HG03175 (cell line): ENCODE measurements around the gene NECTIN2.
"Not testable (repeated sequence)": the region's sequence is repeated elsewhere in the genome, so short reads cannot be mapped to it uniquely, and the experiment has no call there.

Experiments used
- ATAC-seq: cut with Tn5 transposase; IDR thresholded peaks from one replicate; pipeline ENCODE4 v1.9.1; 2021; ENCODE audit warnings: mild to moderate bottlenecking, moderate library complexity; ENCODE audit not compliant: unreplicated experiment

Gene NECTIN2

DNA sequence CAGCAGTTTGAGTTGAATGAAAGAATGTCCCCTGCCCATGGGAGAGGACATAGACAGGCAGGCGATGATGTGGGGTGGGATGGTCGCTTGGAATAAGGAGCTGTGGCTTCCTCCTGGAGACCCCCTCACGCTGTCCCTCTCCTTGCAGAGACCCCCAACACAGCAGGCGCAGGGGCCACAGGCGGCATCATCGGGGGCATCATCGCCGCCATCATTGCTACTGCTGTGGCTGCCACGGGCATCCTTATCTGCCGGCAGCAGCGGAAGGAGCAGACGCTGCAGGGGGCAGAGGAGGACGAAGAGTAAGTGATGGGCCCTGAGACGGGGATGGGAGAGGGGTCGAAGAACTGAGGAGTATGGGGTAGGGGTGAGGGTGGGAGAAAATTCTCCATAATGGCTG lies 36.0 kb downstream of the NECTIN2 start:
- no peak for ATAC-seq

DNA sequence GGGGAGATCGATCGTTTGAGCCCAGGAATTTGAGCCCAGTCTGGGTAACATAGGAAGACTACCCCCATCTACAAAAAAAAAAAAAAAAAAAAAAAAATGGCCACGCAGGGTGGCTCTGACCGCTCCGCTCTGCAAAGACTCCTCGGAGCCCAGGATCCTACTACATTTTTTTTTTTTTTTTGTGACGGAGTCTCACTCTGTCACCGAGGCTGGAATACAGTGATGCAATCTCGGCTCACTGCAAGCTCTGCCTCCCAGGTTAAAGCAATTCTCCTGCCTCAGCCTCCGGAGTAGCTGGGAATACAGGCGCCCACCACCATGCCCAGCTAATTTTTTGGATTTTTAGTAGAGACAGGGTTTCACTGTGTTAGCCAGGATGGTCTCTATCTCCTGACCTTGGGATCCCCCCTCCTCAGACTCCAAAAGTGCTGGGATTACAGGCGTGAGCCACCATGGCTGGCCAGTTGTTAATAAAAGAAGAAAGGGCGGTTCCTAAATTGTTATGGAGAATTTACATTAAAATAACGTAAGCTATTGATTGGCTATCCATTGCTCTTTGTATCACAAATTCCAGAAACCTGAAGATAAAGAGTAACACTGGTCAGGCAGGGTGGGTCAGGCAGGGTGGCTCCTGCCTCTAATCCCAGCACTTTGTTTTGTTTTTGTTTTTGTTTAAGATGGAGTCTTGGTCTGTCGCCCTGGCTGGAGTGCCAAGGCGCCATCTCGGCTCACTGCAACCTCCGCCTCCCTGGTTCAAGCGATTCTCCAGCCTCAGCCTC lies 36.7 kb downstream of the NECTIN2 start:
- ATAC-seq = not testable (repeated sequence)

DNA sequence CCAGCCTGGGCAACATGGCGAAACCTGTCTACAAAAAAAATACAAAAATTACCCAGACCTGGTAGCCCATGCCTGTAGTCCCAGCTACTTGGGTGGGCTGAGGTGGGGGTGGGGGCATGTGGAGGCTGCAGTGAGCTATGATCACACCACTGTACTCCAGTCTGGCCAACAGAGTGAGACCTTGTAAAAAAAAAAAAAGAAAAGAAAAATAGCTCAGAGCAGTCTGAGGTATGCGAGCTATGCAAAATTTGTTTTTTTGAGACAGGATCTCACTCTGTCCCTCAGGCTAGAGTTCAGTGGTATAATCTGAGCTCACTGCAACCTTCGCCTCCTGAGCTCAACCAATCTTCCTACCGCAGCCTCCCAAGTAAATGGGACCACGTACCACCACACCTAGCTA lies 37.8 kb downstream of the NECTIN2 start:
- no peak for ATAC-seq

DNA sequence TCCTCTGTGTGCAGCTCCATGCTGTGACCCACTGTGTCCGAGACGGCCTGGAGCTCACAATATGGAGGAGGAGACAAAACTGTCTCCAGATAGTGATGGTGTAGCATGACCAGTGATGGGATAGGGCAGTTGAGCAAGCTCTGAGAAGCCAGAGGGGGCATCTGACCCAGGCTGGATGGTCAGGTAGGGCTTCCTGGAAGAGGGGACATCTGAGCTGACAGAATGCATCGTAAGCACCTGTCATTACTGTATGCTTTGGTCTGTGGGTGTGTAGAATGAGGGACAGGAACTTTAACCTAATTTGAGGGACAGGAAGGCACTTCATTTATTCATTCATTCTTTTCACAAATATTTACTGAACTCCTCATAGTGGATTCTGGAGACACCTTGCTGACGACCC lies 38.5 kb downstream of the NECTIN2 start:
- ATAC-seq = no peak

DNA sequence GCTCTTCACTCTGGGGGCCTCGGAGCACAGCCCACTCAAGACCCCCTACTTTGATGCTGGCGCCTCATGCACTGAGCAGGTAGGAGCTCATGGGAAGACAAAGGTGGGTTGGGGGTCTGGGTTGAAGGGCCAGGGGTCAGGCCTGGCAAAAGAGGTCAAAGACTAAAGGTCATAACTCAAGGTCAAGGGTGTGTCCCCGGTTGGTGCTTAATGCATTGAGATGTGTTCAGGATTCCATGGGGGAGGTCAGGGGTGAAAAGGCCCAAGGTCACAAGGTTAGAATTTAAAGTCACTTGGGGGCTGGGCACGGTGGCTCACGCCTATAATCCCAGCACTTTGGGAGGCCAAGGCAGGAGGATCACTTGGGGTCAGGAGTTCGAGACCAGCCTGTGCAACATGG lies 40.0 kb downstream of the NECTIN2 start:
- ATAC-seq = no peak

DNA sequence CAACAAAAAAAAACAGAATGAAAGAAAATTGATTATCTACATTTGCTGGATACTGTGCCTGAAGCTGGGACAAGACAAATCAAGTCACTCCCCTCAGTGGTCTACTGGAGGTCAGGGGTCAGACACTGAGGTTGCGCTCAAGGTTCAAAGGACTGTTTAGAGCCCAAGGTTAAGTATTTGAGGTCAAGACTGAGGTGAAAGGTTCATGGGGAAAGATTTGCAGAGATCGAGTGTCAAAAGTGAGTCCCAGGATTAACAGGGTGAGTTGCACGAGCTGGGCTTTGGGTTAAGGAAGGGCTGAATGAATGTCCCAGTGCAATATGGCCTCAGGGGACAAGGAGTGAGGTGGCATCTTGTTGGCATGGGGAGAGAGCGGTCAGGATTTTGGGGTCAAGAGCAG lies 41.6 kb downstream of the NECTIN2 start:
- ATAC-seq = no peak

DNA sequence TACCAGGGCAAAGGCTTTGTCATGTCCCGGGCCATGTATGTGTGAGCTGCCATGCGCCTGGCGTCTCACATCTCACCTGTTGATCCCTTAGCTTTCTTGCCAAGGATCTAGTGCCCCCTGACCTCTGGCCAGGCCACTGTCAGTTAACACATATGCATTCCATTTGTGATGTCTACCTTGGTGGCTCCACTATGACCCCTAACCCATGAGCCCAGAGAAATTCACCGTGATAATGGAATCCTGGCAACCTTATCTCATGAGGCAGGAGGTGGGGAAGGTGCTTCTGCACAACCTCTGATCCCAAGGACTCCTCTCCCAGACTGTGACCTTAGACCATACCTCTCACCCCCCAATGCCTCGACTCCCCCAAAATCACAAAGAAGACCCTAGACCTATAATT lies 42.2 kb downstream of the NECTIN2 start:
- not testable (repeated sequence) for ATAC-seq

DNA sequence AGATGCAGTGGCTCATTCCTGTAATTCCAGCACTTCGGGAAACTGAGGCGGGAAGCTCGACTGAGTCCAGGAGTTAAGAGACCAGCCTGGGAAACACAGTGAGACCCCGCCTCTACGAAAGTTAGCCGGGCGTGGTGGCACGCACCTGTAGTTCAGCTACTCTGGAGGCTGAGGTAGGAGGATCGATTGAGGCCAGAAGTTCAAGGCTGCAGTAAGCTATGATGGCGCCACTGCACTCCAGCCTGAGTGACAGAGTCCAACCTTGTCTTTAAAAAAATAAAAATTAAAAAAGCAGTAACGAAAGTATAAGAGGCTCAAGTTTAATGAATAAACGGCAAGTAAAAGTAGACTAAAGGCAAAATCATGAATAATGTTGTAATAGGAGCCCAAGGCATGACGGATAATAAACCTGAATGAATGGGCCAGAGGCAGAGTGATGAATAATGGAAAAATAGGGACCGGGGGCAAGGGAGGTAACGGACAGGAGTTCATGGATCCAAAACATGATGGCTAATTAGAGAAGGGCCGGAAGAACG lies 43.8 kb downstream of the NECTIN2 start:
- no peak for ATAC-seq

DNA sequence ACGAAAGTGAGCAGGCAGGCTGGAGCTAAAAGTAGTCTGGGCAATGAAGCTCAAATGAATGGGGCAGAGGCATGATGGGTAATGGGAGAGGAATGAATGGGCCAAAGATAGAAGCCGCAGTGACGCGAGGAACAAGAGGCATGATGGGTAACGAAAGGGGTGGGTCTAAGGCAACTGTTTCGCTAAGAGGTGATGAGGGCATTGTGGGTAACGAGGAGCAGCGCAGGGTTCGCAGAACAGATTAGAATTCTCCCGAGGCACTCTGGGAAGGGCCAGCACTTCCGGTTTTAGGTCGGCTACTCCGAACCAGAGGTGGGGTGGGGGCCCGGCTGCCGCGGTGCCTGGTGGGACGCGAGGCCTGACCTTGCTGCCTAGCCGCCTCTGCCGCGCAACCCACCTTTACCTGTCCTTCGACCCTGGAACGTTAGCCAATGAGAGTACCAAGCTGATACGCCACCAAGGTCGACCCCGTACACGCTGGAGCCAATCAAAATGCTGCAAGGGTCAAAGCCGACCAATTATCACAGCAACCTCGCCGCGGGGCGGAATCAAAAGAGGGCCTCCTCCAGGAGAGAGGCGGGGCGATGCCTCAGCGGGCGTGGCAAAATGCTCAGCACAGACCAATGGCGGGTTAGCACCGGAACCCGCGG lies 44.4 kb downstream of the NECTIN2 start:
- peak; percentile 82 for ATAC-seq

DNA sequence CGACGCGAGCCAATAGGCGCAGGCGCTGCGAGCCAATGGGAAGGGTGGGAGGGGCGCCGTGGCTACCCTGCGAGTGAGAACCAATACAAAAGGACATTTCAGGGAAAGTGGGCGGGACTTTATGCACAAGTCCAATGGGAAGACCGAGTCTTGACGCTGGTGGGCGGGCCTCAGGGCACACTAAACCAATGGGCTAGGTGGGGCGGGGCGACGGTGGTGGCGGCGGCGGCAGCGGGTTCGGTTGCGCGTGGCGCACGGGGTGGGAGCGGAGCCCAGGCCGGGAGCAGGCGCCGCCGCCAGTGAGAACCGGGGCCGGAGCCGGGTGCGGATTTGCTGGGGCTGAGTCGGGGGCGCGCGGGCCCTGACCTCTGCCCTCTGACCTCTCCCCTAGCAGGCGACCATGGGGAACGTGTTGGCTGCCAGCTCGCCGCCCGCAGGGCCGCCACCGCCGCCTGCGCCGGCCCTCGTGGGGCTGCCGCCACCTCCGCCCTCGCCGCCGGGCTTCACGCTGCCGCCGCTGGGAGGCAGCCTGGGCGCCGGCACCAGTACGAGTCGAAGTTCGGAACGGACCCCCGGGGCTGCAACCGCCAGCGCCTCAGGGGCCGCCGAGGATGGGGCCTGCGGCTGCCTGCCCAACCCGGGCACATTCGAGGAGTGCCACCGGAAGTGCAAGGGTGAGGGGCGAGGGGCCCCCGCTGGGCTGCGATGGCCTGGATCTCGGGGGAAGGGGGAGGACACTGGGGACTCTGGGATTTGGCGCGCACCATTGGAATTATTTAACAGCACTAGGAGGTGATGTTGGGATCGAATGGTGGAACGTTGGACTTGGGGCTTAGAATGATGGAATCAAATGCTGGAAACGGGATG lies 45.2 kb downstream of the NECTIN2 start, which contains the start of gene TOMM40:
TSS of gene TOMM40 (plus strand) at position 239 of the 867 bp plus-strand sequence. CDS start at position 401, 162 bp downstream.
- peak; percentile 64 for ATAC-seq

DNA sequence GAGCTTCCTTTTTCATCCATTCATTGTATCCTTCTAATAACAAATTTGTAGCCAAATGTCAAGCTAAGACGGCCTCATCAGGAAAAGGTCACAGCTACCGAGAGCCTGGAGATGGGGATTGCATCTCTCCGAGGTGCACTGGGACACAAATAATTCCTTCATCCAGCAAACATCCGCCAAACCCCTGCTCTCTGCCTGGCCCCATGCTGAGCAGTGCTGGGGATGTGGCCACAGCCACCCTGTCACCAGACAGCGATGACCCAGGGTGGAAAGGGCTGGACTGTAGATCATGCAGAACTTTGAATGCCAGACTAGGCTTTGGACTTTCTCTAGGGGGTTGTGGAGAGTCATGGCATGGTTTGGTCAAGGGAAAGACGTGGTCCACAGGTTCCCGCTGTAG lies 46.8 kb downstream of the NECTIN2 start:
- ATAC-seq = no peak

DNA sequence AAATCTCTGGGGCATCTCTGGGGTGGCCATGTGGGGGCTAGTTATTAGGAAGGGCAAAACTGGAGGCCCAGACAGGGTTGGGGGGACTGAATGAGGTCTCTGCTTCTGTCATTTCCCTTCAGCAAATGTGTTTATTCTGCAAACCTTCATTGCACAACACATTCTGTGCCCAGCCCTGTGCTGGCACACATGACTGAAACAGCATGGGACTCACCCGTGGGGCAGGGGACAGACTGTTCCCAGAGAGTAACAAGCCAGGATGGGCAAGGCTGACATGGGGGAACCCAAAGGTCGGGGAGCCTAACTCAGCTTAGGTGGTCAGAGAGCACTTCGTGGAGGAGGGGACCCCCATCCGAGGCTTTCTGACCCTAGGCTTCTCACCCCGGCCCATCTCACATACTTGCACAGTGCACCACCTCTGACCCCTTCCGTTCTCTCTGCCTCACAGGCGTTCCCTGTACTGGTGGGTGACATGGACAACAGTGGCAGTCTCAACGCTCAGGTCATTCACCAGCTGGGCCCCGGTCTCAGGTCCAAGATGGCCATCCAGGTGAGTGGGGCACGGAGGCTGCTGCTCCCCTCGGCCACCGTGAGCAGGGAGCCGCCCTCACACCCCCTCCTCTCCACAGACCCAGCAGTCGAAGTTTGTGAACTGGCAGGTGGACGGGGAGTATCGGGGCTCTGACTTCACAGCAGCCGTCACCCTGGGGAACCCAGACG lies 47.4 kb downstream of the NECTIN2 start:
- no peak for ATAC-seq

DNA sequence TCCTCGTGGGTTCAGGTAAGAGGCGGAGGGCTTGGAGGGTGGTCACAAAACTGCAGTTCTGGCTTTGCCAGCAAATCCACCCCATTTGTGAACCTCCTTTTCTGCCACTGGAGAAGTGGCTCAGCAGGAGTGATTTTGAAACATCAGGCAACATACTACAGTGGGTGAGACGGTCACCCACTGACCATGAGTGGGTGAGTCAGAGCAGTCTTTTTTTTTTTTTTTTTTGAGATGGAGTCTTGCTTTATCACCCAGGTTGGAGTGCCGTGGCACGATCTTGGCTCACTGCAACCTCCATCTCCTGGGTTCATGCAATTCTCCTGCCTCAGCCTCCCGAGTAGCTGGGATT lies 47.9 kb downstream of the NECTIN2 start:
- no peak for ATAC-seq

DNA sequence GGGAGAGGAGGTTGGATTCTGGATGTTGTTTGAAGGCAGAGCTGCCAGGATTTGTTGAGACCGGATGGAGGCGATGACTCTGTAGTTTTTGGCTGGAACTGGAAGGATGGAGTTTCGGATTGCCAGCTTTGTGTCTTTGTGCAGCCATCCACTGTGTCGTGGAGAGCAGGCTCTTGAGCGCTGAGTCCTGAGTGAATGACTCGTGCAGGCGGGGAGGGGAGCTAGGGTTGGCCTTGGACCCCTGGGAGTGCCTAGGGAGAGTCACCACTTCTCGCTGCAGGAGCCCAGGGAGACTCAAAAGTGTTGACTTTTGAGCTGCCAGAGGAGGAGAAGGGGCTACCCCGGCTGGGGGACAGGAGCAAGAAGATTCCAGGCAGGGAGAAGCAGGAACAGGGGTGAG lies 48.8 kb downstream of the NECTIN2 start:
- no peak for ATAC-seq

DNA sequence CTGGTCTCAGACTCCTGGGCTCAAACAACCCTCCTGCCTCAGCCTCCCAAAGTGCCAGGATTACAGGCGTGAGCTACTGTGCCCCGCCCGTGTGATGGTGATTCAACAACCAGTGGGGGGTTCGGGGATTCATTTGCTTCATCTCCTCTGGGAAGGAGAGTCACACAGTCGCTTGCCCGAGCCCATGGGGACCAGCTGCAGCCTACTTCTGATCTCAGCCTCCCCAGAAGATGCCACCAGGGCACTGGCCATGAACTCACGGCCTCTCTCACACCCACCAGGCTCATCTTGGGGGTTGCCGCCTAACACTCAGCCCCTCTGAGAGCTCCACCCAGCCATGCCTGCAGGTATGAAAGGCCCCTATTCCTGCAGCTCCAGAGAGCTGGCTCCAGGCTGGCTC lies 51.7 kb downstream of the NECTIN2 start:
- ATAC-seq = no peak

DNA sequence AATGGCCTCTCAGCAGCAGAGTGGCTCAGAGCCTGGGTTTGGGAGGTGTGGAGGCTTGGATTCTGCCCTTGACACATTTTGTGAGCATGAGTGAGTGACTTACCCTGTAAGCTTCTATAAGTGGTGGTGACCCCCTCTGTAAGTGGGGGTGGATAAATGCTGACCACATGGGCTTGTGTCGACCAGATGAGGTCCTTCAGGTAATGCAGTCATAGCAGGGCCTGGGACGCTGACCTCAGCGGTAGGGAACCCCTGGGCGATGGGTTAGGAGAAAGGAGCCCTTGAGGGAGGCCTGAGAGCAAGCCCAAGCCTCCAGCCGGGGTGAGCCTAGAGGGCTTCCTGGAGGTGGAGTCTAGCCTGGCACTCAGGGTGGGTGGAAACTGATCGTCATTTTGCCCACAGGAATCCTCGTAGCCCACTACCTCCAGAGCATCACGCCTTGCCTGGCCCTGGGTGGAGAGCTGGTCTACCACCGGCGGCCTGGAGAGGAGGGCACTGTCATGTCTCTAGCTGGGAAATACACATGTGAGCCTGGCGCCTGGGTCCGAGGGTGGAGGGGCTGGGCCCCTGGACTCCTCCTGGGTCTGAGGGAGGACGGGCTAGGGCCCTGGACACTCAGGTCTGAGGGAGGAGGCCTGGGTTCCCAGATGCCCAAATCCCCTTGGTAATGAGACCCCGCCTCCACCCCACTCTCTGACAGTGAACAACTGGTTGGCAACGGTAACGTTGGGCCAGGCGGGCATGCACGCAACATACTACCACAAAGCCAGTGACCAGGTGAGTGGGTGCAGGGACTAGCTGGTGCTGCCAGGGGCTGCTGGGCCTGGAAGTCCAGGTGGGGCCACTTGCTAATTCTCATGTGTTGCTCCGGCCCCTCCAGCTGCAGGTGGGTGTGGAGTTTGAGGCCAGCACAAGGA lies 54.5 kb downstream of the NECTIN2 start:
- no peak for ATAC-seq

DNA sequence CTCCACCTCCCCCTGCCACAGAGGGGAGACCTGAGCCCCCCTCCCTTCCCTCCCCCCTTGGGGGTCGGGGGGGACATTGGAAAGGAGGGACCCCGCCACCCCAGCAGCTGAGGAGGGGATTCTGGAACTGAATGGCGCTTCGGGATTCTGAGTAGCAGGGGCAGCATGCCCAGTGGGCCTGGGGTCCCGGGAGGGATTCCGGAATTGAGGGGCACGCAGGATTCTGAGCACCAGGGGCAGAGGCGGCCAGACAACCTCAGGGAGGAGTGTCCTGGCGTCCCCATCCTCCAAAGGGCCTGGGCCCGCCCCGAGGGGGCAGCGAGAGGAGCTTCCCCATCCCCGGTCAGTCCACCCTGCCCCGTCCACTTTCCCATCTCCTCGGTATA lies 57.1 kb downstream of the NECTIN2 start:
- ATAC-seq = no peak

DNA sequence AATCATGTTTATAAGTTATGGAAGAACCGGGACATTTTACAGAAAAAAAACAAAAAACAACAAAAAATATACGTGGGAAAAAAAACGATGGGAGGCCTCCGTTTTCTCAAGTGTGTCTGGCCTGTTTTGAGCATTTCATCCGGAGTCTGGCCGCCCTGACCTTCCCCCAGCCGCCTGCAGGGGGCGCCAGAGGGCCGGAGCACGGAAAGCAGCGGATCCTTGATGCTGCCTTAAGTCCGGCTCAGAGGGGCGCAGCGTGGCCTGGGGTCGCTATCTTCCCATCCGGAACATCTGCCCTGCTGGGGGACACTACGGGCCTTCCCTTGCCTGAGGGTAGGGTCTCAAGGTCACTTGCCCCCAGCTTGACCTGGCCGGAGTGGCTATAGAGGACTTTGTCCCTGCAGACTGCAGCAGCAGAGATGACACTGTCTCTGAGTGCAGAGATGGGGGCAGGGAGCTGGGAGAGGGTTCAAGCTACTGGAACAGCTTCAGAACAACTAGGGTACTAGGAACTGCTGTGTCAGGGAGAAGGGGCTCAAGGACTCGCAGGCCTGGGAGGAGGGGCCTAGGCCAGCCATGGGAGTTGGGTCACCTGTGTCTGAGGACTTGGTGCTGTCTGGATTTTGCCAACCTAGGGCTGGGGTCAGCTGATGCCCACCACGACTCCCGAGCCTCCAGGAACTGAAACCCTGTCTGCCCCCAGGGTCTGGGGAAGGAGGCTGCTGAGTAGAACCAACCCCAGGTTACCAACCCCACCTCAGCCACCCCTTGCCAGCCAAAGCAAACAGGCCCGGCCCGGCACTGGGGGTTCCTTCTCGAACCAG lies 57.7 kb downstream of the NECTIN2 start:
- ATAC-seq = no peak
